ENCODE data around the gene PALS1.

PALS1 gene

GRCh38 chr14:67265131-67265530 is 23.9 kb downstream of the PALS1 start:
- Histone ChIP-seq H3K79me2 (ENCODE audit: insufficient read depth, low read depth) (no peaks in the 10 kb centered on the region; the same call in 1 of the 2 replicates), H3K9ac (no peak overlapping the region), H3K27ac (no peak overlapping the region), H3K4me2 (no peak overlapping the region), H3K4me1 (ENCODE audit: low read depth, poor library complexity, severe bottlenecking) (peaks cover 24% of the 10 kb centered on the region), H3K27me3 (ENCODE audit: insufficient read depth, low read depth) (no peaks in the 10 kb centered on the region), H2AFZ (ENCODE audit: low read depth) (no peak overlapping the region), H4K20me1 (ENCODE audit: insufficient read depth) (no peaks in the 10 kb centered on the region), H3K4me3 (IDR thresholded peaks at IDR 0.05; ENCODE audit: insufficient read depth, low read depth, low read length) (no peak overlapping the region), H3K36me3 (ENCODE audit: insufficient read depth) (no peaks in the 10 kb centered on the region)
- TF ChIP-seq CTCF (conservative IDR thresholded peaks at IDR 0.05; ENCODE audit: low read depth, low read length): no peak

- H3K4me3 ChIP-seq (IDR thresholded peaks at IDR 0.05; ENCODE audit: insufficient read depth, low read depth, low read length): no peak overlapping the region
- no peak overlapping the region for H3K9ac ChIP-seq
- no peak overlapping the region for H3K4me2 ChIP-seq
- H3K4me1 ChIP-seq (ENCODE audit: low read depth, poor library complexity, severe bottlenecking): peaks cover 28% of the 10 kb centered on the region
- H3K27me3 ChIP-seq (ENCODE audit: insufficient read depth, low read depth): no peaks in the 10 kb centered on the region
- no peak for TF ChIP-seq CTCF (conservative IDR thresholded peaks at IDR 0.05; ENCODE audit: low read depth, low read length)
- no peaks in the 10 kb centered on the region for H3K36me3 ChIP-seq (ENCODE audit: insufficient read depth)
- no peak overlapping the region for H2AFZ ChIP-seq (ENCODE audit: low read depth)
- no peak overlapping the region for H3K27ac ChIP-seq
- no peaks in the 10 kb centered on the region for H4K20me1 ChIP-seq (ENCODE audit: insufficient read depth)
- H3K79me2 ChIP-seq (ENCODE audit: insufficient read depth, low read depth): no peaks in the 10 kb centered on the region; the same call in 1 of the 2 replicates
Measured at GRCh38 chr14:67267576-67268328, 26.5 kb downstream of the PALS1 start.

- no peaks in the 10 kb centered on the region for H3K27me3 ChIP-seq (ENCODE audit: insufficient read depth, low read depth)
- no peak overlapping the region for H3K9ac ChIP-seq
- H4K20me1 ChIP-seq (ENCODE audit: insufficient read depth): no peaks in the 10 kb centered on the region
- H3K79me2 ChIP-seq (ENCODE audit: insufficient read depth, low read depth): no peaks in the 10 kb centered on the region; the same call in 1 of the 2 replicates
- no peak overlapping the region for H2AFZ ChIP-seq (ENCODE audit: low read depth)
- H3K27ac ChIP-seq: no peak overlapping the region
- H3K36me3 ChIP-seq (ENCODE audit: insufficient read depth): no peaks in the 10 kb centered on the region
- TF ChIP-seq CTCF (conservative IDR thresholded peaks at IDR 0.05; ENCODE audit: low read depth, low read length): no peak
- no peak overlapping the region for H3K4me3 ChIP-seq (IDR thresholded peaks at IDR 0.05; ENCODE audit: insufficient read depth, low read depth, low read length)
- H3K4me2 ChIP-seq: no peak overlapping the region
- peaks cover 28% of the 10 kb centered on the region for H3K4me1 ChIP-seq (ENCODE audit: low read depth, poor library complexity, severe bottlenecking)
Measured at GRCh38 chr14:67268426-67269150, 27.4 kb downstream of the PALS1 start.

- Histone ChIP-seq H3K4me1 (ENCODE audit: low read depth, poor library complexity, severe bottlenecking) (peaks cover 28% of the 10 kb centered on the region), H3K4me2 (peak overlapping the region; percentile 46), H4K20me1 (ENCODE audit: insufficient read depth) (no peaks in the 10 kb centered on the region), H3K27me3 (ENCODE audit: insufficient read depth, low read depth) (no peaks in the 10 kb centered on the region), H3K79me2 (ENCODE audit: insufficient read depth, low read depth) (no peaks in the 10 kb centered on the region; the same call in 1 of the 2 replicates), H3K36me3 (ENCODE audit: insufficient read depth) (no peaks in the 10 kb centered on the region), H3K27ac (no peak overlapping the region), H3K9ac (no peak overlapping the region), H3K4me3 (IDR thresholded peaks at IDR 0.05; ENCODE audit: insufficient read depth, low read depth, low read length) (no peak overlapping the region), H2AFZ (ENCODE audit: low read depth) (no peak overlapping the region)
- TF ChIP-seq CTCF (conservative IDR thresholded peaks at IDR 0.05; ENCODE audit: low read depth, low read length): no peak
Measured at GRCh38 chr14:67269298-67270060, 28.2 kb downstream of the PALS1 start.
